CD4-positive, alpha-beta T cell treated with Interleukin-15 for 1 hour (primary cell): ENCODE results near the gene SKI.
"Not testable (repeated sequence)": the region's sequence is repeated elsewhere in the genome, so short reads cannot be mapped to it uniquely, and the experiment has no call there.

Source experiments
- DNase-seq: peaks from one replicate; pipeline ENCODE4 v3.0.0-alpha.2; 2020

SKI gene

GRCh38 chr1:2231532-2232254, 3.6 kb downstream of the SKI start:
- DNase-seq, result peak; percentile 81

GRCh38 chr1:2232255-2232915, 4.3 kb downstream of the SKI start:
- no peak for DNase-seq

- no peak for DNase-seq
These were observed 4.9 kb downstream of the SKI start for GRCh38 chr1:2232916-2233438.

- no peak for DNase-seq
These were observed 5.3 kb downstream of the SKI start for GRCh38 chr1:2233468-2233867.

- DNase-seq, result peak; percentile 93
These were observed 6.1 kb downstream of the SKI start for GRCh38 chr1:2233997-2234761.

- DNase-seq, result peak; percentile 71
These were observed 6.6 kb downstream of the SKI start for GRCh38 chr1:2234762-2235113.

GRCh38 chr1:2235300-2235998, 7.3 kb downstream of the SKI start:
- DNase-seq, result no peak

- DNase-seq, result peak; percentile 68
These were observed 8.9 kb downstream of the SKI start for GRCh38 chr1:2236695-2237677.

- DNase-seq, result no peak
These were observed 9.7 kb downstream of the SKI start for GRCh38 chr1:2237773-2238172.

- no peak for DNase-seq
These were observed 10.4 kb downstream of the SKI start for GRCh38 chr1:2238361-2239012.

- DNase-seq, result no peak
These were observed 10.9 kb downstream of the SKI start for GRCh38 chr1:2239013-2239370.

GRCh38 chr1:2239384-2239985, 11.4 kb downstream of the SKI start:
- no peak for DNase-seq

- no peak for DNase-seq
These were observed 12.4 kb downstream of the SKI start for GRCh38 chr1:2240270-2241156.

GRCh38 chr1:2241820-2242219, 13.7 kb downstream of the SKI start:
- no peak for DNase-seq

- DNase-seq, result no peak
These were observed 15.0 kb downstream of the SKI start for GRCh38 chr1:2242814-2243725.

GRCh38 chr1:2247045-2247394, 18.9 kb downstream of the SKI start:
- not testable (repeated sequence) for DNase-seq

GRCh38 chr1:2247760-2248126, 19.6 kb downstream of the SKI start:
- DNase-seq, result no peak

- DNase-seq, result no peak
These were observed 20.2 kb downstream of the SKI start for GRCh38 chr1:2248127-2248826.
